Liver (tissue), 3 donors: ENCODE results near the gene CD34.

ENCODE experiments used
- CTCF ChIP-seq: fragments of 150-350 bp; IDR thresholded peaks from 2 replicates; pipeline ENCODE4 v1.5.1; 2017; ENCODE audit warnings: improper control_type of control experiment, low read depth, low read length; ENCODE audit not compliant: missing input control
- EGR1 ChIP-seq, 2 donors: IDR thresholded peaks; 2 replicates each; pipeline ENCODE4 v1.6.1; 2016 to 2018; ENCODE audit warnings: antibody characterized with exemption in 2 of 2, low read depth in 2 of 2
- REST ChIP-seq: IDR thresholded peaks from 2 replicates; pipeline ENCODE4 v1.6.1; 2016; ENCODE audit warnings: antibody characterized with exemption, mild to moderate bottlenecking
- YY1 ChIP-seq: IDR thresholded peaks from 2 replicates; pipeline ENCODE4 v1.6.1; 2016; ENCODE audit warnings: antibody characterized with exemption, mild to moderate bottlenecking
- donor health status: healthy.
- donor health status: healthy.

- TF ChIP-seq CTCF: no peak
- TF ChIP-seq YY1: no peak
- no peak for TF ChIP-seq REST
- no peak for TF ChIP-seq EGR1 (IDR thresholded peaks at IDR 0.05; ENCODE audit: low read depth in 2 of 2)
Observed at GRCh38 chr1:207902566-207902965, 8.4 kb downstream of the CD34 start.
